Central memory CD8-positive, alpha-beta T cell (primary cell): ENCODE data around the gene CADPS.

Source experiments
- ATAC-seq: fragments of 150-1000 bp; cut with Tn5 transposase; replicated peaks from 2 replicates; pipeline ENCODE4 v1.10.0; 2022; ENCODE audit warnings: mild to moderate bottlenecking, moderate FRiP score, moderate number of reproducible peaks; ENCODE audit not compliant: poor library complexity, severe bottlenecking; ENCODE audit errors: extremely low read depth
- DNase-seq, 2 donors: peaks; one replicate each; pipeline ENCODE4 v3.0.0; 2021; ENCODE audit warnings: low spot score in 2 of 2
- H3K27ac Mint-ChIP-seq: one replicate; pipeline ENCODE4 v1.8.0; 2022; ENCODE audit warnings: low read depth, mild to moderate bottlenecking, moderate library complexity, mixed read lengths
- H3K27me3 Mint-ChIP-seq: one replicate; pipeline ENCODE4 v1.8.0; 2022; ENCODE audit warnings: mixed read lengths
- H3K36me3 Mint-ChIP-seq: one replicate; pipeline ENCODE4 v1.8.0; 2022; ENCODE audit warnings: mild to moderate bottlenecking, moderate library complexity, mixed read lengths; ENCODE audit not compliant: insufficient read depth
- H3K4me1 Mint-ChIP-seq: one replicate; pipeline ENCODE4 v1.8.0; 2022; ENCODE audit warnings: mixed read lengths
- H3K4me3 Mint-ChIP-seq: one replicate; pipeline ENCODE4 v1.8.0; 2022; ENCODE audit warnings: mild to moderate bottlenecking, moderate library complexity, mixed read lengths
- H3K9me3 Mint-ChIP-seq: one replicate; pipeline ENCODE4 v1.8.0; 2022; ENCODE audit warnings: mixed read lengths

CADPS gene

DNA sequence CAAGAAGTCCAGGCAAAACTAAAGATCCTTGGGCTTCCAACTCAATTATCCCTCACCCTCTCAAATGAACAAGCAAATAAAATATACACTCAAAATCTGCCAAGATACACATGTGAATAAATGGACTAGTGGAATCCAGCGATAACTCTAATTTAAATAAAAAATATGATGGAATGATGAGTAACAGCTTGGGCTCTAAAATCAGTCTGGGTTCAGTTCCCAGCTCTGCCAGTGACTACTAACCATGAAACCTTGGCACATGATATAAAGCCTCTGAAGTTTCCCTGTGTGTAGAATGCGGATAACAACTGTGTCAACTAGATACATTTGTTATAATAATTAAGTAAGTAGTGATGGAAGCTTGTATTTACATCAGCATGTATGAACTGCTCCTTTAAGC, 81.3 kb downstream of the CADPS start:
- no peak for DNase-seq
- no peak overlapping the region for H3K27ac Mint-ChIP-seq
- no peak for ATAC-seq
- H3K36me3 Mint-ChIP-seq, result no peaks in the 10 kb centered on the region
- no peaks in the 10 kb centered on the region for H3K27me3 Mint-ChIP-seq
- H3K4me3 Mint-ChIP-seq, result no peak overlapping the region
- no peaks in the 10 kb centered on the region for H3K4me1 Mint-ChIP-seq
- no peaks in the 10 kb centered on the region for H3K9me3 Mint-ChIP-seq

DNA sequence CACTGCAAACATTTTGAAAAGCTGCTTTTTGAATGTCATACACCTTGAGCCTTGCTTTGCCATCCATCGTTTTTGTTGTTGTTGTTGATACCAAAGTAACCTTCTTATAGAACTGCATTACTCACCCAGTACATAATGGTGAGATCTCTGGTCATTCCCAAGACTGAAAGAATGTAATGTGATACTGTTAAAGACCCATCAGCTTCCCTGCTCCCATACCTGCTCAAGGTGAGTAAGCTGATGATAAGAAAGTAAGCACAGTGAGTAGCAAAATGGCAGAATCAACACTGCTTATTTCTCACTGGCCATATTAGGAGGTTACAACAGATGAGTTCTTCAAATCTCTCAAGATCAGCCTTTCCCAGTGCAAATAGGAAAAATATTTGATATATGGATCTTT, 89.8 kb downstream of the CADPS start:
- H3K9me3 Mint-ChIP-seq, result no peaks in the 10 kb centered on the region
- ATAC-seq, result no peak
- no peak overlapping the region for H3K27ac Mint-ChIP-seq
- no peak overlapping the region for H3K4me3 Mint-ChIP-seq
- peaks cover 2% of the 10 kb centered on the region for H3K36me3 Mint-ChIP-seq
- no peak for DNase-seq
- no peaks in the 10 kb centered on the region for H3K27me3 Mint-ChIP-seq
- H3K4me1 Mint-ChIP-seq, result no peaks in the 10 kb centered on the region

DNA sequence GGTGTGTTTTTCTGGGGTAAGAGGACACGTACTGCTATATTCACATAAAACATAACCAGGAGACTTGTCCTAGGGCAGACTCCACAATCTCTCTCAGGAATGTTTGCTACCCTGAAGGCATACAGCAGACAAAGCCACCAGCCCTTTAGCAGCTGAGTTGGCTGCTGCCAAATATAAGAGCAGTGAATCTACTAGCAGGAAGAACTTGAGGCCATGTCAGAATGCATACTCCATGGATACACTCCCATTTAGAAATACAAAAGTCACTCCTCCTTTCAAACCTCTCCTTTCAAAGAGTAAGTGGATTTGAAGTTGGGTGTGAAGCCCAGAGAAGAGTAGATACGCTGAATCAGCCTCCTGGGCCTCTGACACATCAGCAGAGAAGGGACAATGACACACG, 94.1 kb downstream of the CADPS start:
- H3K4me1 Mint-ChIP-seq, result no peaks in the 10 kb centered on the region
- DNase-seq, result no peak
- no peaks in the 10 kb centered on the region for H3K27me3 Mint-ChIP-seq
- H3K9me3 Mint-ChIP-seq, result peaks cover 15% of the 10 kb centered on the region
- no peak for ATAC-seq
- H3K27ac Mint-ChIP-seq, result no peak overlapping the region
- peaks cover 2% of the 10 kb centered on the region for H3K36me3 Mint-ChIP-seq
- no peak overlapping the region for H3K4me3 Mint-ChIP-seq

DNA sequence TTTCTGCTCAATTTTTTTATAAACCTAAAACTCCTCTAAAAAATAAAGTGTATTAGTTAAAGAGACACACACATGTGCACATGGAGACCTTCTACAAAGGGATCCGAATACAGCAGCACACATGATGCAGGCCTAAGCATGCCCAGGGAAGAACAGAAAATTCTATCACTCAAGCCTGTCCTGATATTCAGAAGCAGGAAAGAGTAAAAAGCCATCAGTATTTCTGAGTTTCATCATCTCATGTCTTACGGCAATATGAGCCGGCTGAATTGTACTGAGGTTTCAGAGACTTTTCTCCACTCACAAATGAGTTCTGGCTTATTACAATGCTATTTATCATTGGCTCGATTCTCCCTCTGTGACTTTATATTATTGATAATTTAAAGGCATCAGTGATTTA, 97.5 kb downstream of the CADPS start:
- no peaks in the 10 kb centered on the region for H3K4me1 Mint-ChIP-seq
- no peak overlapping the region for H3K27ac Mint-ChIP-seq
- H3K36me3 Mint-ChIP-seq, result no peaks in the 10 kb centered on the region
- ATAC-seq (no peak), DNase-seq (no peak)
- no peaks in the 10 kb centered on the region for H3K27me3 Mint-ChIP-seq
- H3K4me3 Mint-ChIP-seq, result no peak overlapping the region
- peaks cover 19% of the 10 kb centered on the region for H3K9me3 Mint-ChIP-seq

DNA sequence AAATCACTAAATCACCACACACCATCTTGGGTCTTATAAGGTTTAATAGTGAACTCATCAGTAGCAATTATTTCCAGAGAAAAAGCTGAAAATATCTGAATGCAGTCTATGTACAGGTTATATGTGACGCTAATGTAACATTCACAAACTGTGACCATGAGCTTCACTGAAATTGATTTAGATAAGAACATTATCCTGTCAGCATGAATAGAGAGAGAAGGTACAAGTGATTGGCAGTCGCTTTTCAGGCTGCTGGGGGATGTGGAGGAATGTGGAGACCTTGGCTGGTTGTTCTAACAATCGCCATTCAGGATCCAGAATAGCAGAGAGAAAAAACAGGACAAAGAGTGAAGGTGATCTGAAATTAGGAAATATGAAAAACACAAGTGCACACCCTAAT, 98.1 kb downstream of the CADPS start:
- H3K4me1 Mint-ChIP-seq, result no peaks in the 10 kb centered on the region
- H3K9me3 Mint-ChIP-seq, result peaks cover 19% of the 10 kb centered on the region
- H3K4me3 Mint-ChIP-seq, result no peak overlapping the region
- ATAC-seq (no peak), DNase-seq (no peak)
- H3K36me3 Mint-ChIP-seq, result no peaks in the 10 kb centered on the region
- no peak overlapping the region for H3K27ac Mint-ChIP-seq
- no peaks in the 10 kb centered on the region for H3K27me3 Mint-ChIP-seq

DNA sequence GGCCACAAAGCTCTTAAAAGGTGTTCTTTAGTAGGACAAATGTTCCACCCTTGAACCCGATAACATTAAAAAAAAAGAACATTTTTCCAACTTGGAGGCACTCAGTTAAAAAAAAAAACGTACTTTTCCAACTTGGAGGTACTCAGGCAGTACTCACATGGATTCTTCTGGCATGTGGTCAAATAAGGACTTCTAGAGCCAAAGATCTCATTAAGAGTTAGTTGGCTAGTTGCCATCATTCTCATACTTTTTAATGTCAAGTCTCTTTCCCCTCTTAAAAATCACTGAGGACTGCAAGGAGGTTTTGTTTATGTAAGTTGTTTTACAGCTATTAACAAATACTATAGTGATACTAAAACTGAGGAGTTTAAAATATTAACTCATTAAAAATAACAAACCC, 101.0 kb downstream of the CADPS start:
- H3K4me3 Mint-ChIP-seq, result no peak overlapping the region
- DNase-seq (no peak), ATAC-seq (no peak)
- H3K27ac Mint-ChIP-seq, result no peak overlapping the region
- peaks cover 1% of the 10 kb centered on the region for H3K36me3 Mint-ChIP-seq
- H3K4me1 Mint-ChIP-seq, result no peaks in the 10 kb centered on the region
- H3K9me3 Mint-ChIP-seq, result peaks cover 25% of the 10 kb centered on the region
- H3K27me3 Mint-ChIP-seq, result no peaks in the 10 kb centered on the region

DNA sequence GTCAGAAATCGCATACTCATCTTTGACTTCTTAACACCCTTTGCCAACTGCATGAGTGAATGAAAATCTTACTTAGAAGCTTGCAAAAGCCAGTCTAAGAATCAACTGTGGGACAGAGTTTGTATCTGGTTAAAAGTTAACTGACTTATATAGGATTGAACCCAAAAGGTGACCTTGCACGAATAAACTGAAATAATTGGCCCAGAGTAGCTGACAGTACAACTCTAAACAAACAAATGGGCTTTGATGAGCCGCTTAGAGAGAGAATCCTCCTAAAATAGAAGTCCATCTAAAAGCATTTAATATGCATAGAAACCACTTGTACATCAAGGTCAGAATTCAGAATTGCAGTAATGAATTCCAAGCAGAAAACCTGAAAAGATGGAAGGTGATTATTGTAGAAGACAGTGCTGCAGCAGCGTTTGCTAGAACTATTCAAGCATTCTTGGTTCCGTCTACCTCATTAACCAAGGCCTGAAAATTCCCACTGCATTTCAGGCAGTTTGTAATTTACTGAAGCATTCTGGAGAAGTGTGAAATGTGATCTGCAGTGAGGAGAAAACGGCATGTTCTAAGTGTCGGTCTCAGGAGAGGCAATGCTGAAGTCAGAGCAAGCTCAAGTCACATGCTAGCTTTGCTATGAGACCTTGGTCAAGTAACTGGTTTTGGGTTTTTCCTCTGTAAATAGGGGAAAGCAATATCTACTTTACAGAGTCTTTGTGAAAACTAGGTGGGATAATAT, 103.7 kb downstream of the CADPS start:
- peaks cover 15% of the 10 kb centered on the region for H3K9me3 Mint-ChIP-seq
- H3K4me1 Mint-ChIP-seq, result no peaks in the 10 kb centered on the region
- no peak for DNase-seq
- no peaks in the 10 kb centered on the region for H3K27me3 Mint-ChIP-seq
- H3K4me3 Mint-ChIP-seq, result no peak overlapping the region
- peaks cover 1% of the 10 kb centered on the region for H3K36me3 Mint-ChIP-seq
- no peak for ATAC-seq
- no peak overlapping the region for H3K27ac Mint-ChIP-seq

DNA sequence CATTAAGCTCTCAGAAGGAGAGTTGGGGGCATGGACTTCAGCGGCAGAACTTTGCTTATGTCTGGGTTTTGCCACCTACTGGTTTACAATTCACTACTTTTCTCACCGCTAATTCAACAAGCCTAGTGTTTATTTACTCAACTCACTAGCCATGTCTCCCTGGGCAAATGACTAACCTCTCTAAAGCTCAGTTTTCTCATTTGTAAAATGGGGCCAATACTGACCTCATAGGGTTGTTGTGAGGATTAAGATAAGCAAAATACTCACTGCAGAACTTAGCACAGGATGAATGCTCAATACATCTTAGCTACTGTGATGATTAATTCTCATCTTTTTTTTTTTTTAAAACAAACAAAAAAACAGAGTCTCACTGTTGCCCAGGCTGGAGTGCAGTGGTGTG, 106.3 kb downstream of the CADPS start:
- peaks cover 1% of the 10 kb centered on the region for H3K36me3 Mint-ChIP-seq
- ATAC-seq, result no peak
- no peaks in the 10 kb centered on the region for H3K27me3 Mint-ChIP-seq
- H3K9me3 Mint-ChIP-seq, result peaks cover 10% of the 10 kb centered on the region
- H3K4me1 Mint-ChIP-seq, result no peaks in the 10 kb centered on the region
- DNase-seq, result no peak
- no peak overlapping the region for H3K27ac Mint-ChIP-seq
- H3K4me3 Mint-ChIP-seq, result no peak overlapping the region

DNA sequence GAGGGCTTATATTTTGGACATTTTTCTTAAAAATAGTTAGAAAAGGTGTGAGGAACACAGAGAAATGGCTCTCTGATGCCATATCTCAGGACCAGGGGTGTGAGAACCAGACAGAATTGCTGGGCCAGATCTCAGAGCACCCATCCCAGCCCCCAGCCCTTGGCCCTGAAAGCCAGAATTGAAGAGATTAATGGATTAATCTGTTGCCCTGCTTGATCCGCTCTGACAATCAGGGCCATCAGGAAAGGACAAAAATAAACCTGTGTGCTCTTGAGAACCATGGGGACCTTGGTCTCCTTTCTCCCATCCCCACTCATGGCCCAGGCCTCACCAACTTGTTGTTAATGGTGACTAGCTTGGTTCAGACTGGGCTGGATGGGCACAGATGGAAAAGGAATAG, 113.5 kb downstream of the CADPS start:
- H3K36me3 Mint-ChIP-seq, result no peaks in the 10 kb centered on the region

DNA sequence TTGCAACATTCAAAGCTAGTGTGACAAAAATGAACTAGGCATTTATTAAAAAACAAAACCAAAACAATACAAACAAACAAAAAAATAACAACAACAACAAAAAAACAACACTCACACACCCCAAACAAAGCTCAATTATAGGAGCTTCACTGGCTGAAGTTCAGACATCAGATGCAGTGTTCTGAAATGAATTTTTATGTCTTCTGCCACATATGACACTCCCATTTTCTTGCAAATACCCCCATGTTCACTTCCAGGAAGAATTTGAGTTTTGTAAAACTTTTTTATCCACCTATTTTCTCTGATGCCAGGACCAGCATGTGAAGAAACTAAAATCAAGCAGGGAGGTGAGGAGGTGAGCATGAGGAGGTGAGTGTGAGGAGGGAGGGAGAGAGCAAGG, 113.9 kb downstream of the CADPS start:
- no peak overlapping the region for H3K27ac Mint-ChIP-seq
- no peaks in the 10 kb centered on the region for H3K36me3 Mint-ChIP-seq
- ATAC-seq (no peak), DNase-seq (no peak)
- no peak overlapping the region for H3K4me3 Mint-ChIP-seq
- H3K4me1 Mint-ChIP-seq, result no peaks in the 10 kb centered on the region
- peaks cover 20% of the 10 kb centered on the region for H3K9me3 Mint-ChIP-seq
- no peaks in the 10 kb centered on the region for H3K27me3 Mint-ChIP-seq

More for the DNA sequence above, 113.5 kb downstream of the CADPS start:
- Mint-ChIP-seq H3K4me3 (no peak overlapping the region), H3K4me1 (no peaks in the 10 kb centered on the region), H3K27me3 (no peaks in the 10 kb centered on the region), H3K9me3 (peaks cover 19% of the 10 kb centered on the region), H3K27ac (no peak overlapping the region)
- ATAC-seq, result no peak
- DNase-seq, result no peak

DNA sequence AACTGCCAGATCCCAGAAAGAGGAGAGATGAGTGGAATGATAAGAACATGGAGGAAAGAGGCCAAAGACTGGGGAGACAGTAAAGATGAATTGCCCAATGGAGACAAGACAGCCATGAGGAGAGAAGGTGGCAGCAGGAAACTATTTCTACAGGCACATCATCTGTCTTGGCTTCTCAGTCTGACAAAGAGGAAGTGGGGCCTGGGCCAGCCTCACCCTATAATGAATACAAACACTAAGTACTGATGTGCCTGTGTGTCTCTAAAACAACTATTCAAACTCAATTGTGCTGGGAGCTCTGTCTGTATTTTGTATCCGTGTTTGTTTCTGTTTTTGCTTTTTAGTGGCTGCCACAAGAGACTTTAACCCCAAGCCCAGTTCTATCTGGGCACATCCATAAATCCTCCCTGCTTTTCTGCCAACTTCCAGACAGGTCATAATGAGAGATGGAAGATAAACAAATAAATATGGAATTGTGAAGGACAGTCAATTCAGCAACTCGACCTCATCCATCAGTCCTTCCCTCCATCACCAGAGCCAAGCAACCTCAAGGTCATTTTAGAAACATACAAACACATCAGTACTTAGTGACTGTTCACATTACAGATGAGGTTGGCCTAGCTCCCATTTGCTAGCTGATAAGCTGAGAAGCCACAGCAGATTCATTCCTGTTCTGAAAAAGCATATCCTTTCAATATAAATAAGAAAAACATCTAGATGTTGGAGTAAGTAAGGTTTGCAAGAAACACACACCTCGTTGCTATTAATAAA, 116.7 kb downstream of the CADPS start:
- H3K27ac Mint-ChIP-seq, result no peak overlapping the region
- H3K36me3 Mint-ChIP-seq, result peaks cover 1% of the 10 kb centered on the region
- ATAC-seq (no peak), DNase-seq (no peak)
- H3K4me1 Mint-ChIP-seq, result no peaks in the 10 kb centered on the region
- H3K4me3 Mint-ChIP-seq, result no peak overlapping the region
- H3K9me3 Mint-ChIP-seq, result peaks cover 21% of the 10 kb centered on the region
- H3K27me3 Mint-ChIP-seq, result no peaks in the 10 kb centered on the region

DNA sequence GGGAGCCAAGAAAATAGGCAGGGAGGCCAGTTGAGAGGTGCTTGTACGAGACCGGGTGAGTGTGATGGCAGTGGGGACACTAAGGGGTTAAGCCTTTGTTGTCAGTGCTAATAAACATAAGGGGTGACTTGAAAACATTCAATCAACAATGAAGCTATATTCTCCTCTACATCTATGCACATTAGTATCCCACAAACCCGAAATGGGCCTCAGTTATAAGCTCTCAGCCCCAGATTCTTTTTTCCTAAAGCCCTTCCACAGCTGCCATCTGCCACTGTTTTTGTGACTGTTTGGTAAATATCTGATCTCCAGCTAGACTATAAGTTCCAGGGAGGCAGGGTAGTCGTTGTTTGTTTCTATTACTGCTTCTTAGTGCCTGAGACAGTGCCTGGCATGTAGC, 118.2 kb downstream of the CADPS start:
- Mint-ChIP-seq H3K27me3 (no peaks in the 10 kb centered on the region), H3K4me3 (no peak overlapping the region), H3K9me3 (peaks cover 21% of the 10 kb centered on the region), H3K36me3 (peaks cover 1% of the 10 kb centered on the region), H3K27ac (no peak overlapping the region), H3K4me1 (no peaks in the 10 kb centered on the region)
- no peak for ATAC-seq
- DNase-seq, result no peak

DNA sequence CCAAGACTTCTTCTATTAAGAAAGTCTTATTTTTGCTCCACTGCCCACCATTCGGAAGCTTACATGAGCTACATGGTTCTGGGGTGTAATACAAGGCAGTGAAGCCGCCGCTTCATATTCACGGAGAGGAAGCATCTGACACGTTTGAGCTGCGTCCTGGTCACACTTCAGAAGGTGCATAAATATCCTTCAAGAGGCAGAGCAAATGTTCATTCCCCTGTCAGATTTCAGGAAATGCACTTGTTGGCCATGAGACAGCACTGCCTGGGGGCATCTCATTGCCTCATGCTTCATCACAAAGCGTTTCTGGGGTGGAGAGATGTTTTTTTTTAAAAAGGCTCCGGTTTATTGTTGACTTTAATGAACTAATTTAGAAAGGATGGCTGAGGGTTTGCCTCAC, 119.9 kb downstream of the CADPS start:
- ATAC-seq, result no peak
- Mint-ChIP-seq H3K36me3 (peaks cover 1% of the 10 kb centered on the region), H3K27me3 (no peaks in the 10 kb centered on the region), H3K27ac (no peak overlapping the region), H3K4me1 (no peaks in the 10 kb centered on the region), H3K4me3 (no peak overlapping the region), H3K9me3 (peaks cover 11% of the 10 kb centered on the region)
- no peak for DNase-seq
